Sigmoid colon (tissue), 7 donors: ENCODE data around the gene IL1RAPL1. TPM values are rescaled to one million over a fixed set of nuclear protein-coding genes. Genes with fewer than 3 reads are reported as not detected.

Experiments
- DNase-seq: peaks from one replicate; pipeline ENCODE4 v3.0.0-alpha.2; 2019
- H3K27ac ChIP-seq, 4 donors: fragments of 200-600 bp; sonication (generic); one replicate each; pipeline ENCODE4 v1.5.1; 2016 to 2019; ENCODE audit warnings: mild to moderate bottlenecking in 1 of 4
- H3K27me3 ChIP-seq, 3 donors: fragments of 200-600 bp; sonication (generic); one replicate each; pipeline ENCODE4 v1.5.1; 2019; ENCODE audit warnings: mild to moderate bottlenecking in 1 of 3
- H3K36me3 ChIP-seq, 4 donors: fragments of 200-600 bp; sonication (generic); one replicate each; pipeline ENCODE4 v1.5.1; 2016 to 2019
- H3K4me1 ChIP-seq, 4 donors: fragments of 200-600 bp; sonication (generic); one replicate each; pipeline ENCODE4 v1.5.1; 2017 to 2019
- H3K4me3 ChIP-seq, 4 donors: fragments of 200-600 bp; sonication (generic); one replicate each; pipeline ENCODE4 v1.5.1; 2017 to 2019; ENCODE audit warnings: mild to moderate bottlenecking in 2 of 4, moderate library complexity in 1 of 4
- H3K9me3 ChIP-seq, 4 donors: fragments of 200-600 bp in 3 of 4; sonication (generic) in 3 of 4; one replicate each; pipeline versions ENCODE4 v1.5.1 to v1.6.1; 2013 to 2019
- CTCF ChIP-seq, 4 experiments: fragments of 450-650 bp in 3 of 4; fragments of 200-600 bp in 1 of 4; IDR thresholded peaks; one replicate each; pipeline ENCODE4 v1.5.1; 2016 to 2019; ENCODE audit warnings: antibody characterized with exemption in 4 of 4, mild to moderate bottlenecking in 3 of 4, moderate library complexity in 2 of 4
- EP300 ChIP-seq, 4 donors: sonication (generic); formaldehyde crosslinking; IDR thresholded peaks; one replicate each; pipeline ENCODE4 v1.6.1; 2017; ENCODE audit warnings: antibody characterized with exemption in 4 of 4
- POLR2A ChIP-seq, 2 donors: fragments of 450-650 bp; IDR thresholded peaks; one replicate each; pipeline ENCODE4 v1.6.1; 2016; ENCODE audit warnings: antibody characterized with exemption in 2 of 2, mild to moderate bottlenecking in 2 of 2, moderate library complexity in 2 of 2
- POLR2AphosphoS5 ChIP-seq, 4 donors: sonication (generic); formaldehyde crosslinking; IDR thresholded peaks; one replicate each; pipeline ENCODE4 v1.6.1; 2017; ENCODE audit warnings: antibody characterized with exemption in 4 of 4
- WGBS, 2 donors: extraction: QIAGEN DNeasy Blood & Tissue Kit; methylation state at CpG; one replicate each; pipeline ENCODE4 v1.1.7; 2013; 5-methylcytosine and 5-hydroxymethylcytosine counted together
- intact Hi-C: fragments of 100-400 bp; cut with DNase I; formaldehyde crosslinking; loops from one replicate; pipeline ENCODE4 v1.15.1; 2023
- polyA plus RNA-seq, 3 donors: library from polyadenylated mRNA; stranded (reverse); fragments of 200-250 nt; gene quantifications; one replicate each; pipeline ENCODE4 v1.2.3, GENCODE V29; 2013
- small RNA-seq, 3 donors: library from RNA; depleted of rRNA; stranded (forward); fragments of <200 nt; gene quantifications; one replicate each; pipeline ENCODE3, GENCODE V24; 2016
- total RNA-seq, 4 donors: library from RNA; depleted of rRNA; stranded (reverse); fragments of >200 nt; gene quantifications; one replicate each; pipeline ENCODE4 v1.1.0, GENCODE V29; 2016
- donor health status: healthy with polysubstance abuse.
- donor health status: Bipolar disorder and iron deficiency.
- donor health status: healthy.

Gene IL1RAPL1
- total and polyA plus RNA-seq, 7 donors: 0.07 to 2.5 (median 1.2) TPM; not detected in 2

GRCh38 chrX:30005813-30006212 is 1418.6 kb downstream of the IL1RAPL1 start:
- TF ChIP-seq POLR2AphosphoS5 (IDR thresholded peaks at IDR 0.05) (no peak), EP300 (IDR thresholded peaks at IDR 0.05) (no peak), POLR2A (IDR thresholded peaks at IDR 0.05) (no peak), CTCF (IDR thresholded peaks at IDR 0.05) (no peak)
- intact Hi-C loops: no loop called here

More at GRCh38 chrX:30005813-30006212, 1418.6 kb downstream of the IL1RAPL1 start:
- Histone ChIP-seq H3K27ac (no peak overlapping the region), H3K36me3 (no peaks in the 10 kb centered on the region), H3K4me1 (no peaks in the 10 kb centered on the region), H3K4me3 (no peak overlapping the region), H3K27me3 (no peaks in the 10 kb centered on the region), H3K9me3 (no peaks in the 10 kb centered on the region)
- 50 to 90% methylated on average over 1 of the region's 1 CpG for WGBS, 2 donors
- no peak for DNase-seq

Small RNA genes lying within 50 kb of the gene (small RNA-seq; reads per million reads assigned to genes)
- gene MIR4666B (0 reads per million in 3 donors), gene RF00284 (0 reads per million in 3 donors), gene RNA5SP500 (4.1 to 6.1 (median 4.3) reads per million in 3 donors)
